GM18505 (cell line): Measurements from ENCODE around the gene RAN.
"Not testable (repeated sequence)": the region's sequence is repeated elsewhere in the genome, so short reads cannot be mapped to it uniquely, and the experiment has no call there.

Experiments
- ATAC-seq: cut with Tn5 transposase; IDR thresholded peaks from one replicate; pipeline ENCODE4 v1.9.1; 2021; ENCODE audit not compliant: unreplicated experiment
- POLR2A ChIP-seq: IDR thresholded peaks from 4 replicates; pipeline ENCODE4 v1.6.1; 2011; ENCODE audit warnings: borderline replicate concordance; ENCODE audit not compliant: insufficient read depth, insufficient read length; ENCODE audit errors: extremely low read depth

The RAN gene

DNA sequence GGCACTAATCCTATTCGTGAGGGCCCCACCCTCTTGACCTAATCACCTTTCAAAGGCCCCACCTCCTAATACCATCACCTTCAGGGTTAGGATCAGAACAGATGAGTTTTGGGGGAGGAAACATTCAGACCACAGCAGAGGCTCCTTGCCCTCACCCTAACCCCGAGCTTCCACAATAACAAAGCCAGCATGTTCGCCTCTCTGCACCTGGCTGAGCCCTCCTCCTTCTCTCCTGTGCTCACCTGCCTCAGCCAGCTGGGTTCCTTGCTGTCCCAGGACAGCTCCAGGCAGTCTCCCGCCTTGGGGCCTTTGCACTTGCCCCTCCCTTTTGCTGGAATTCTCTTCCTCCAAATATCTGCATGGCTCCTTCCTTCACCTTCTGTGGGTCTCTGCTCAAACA is 9.7 kb upstream of the RAN start:
- no peak for TF ChIP-seq POLR2A
- no peak for ATAC-seq

DNA sequence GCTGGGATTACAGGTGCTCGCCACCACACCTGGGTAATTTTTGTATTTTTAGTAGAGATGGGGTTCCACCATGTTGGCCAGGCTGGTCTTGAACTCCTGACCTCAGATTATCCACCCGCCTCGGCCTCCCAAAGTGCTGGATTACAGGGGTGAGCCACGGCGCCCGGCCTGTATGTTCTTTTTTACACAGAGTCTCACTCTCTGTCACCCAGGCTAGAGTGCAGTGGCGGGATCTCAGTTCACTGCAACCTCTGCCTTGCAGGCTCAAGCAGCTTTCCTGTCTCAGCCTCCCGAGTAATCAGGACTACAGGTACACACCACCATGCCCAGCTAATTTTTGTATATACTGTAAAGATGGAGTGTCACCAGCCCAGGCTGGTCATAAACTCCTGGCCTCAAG is 9.1 kb upstream of the RAN start:
- not testable (repeated sequence) for ATAC-seq

DNA sequence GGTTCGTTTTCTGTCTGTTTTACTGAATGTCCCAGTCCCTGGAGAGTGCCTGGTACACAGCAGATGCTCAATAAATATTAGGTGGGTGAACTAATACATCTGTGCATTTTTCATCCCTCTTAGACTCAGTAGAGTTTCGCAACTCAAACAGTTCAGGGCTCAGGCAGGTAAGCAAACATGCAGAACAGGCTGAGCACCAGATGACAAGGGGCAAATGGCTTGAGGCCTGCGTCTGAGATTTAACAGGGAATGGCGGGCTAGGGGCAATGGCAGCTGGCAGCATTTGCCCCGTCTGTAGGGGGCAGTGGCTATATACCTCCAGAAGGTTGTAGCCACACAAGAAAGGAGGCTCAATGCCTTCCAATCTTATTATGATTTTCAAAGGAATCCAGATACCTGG is 8.6 kb upstream of the RAN start:
- no peak for ATAC-seq
- TF ChIP-seq POLR2A = no peak

DNA sequence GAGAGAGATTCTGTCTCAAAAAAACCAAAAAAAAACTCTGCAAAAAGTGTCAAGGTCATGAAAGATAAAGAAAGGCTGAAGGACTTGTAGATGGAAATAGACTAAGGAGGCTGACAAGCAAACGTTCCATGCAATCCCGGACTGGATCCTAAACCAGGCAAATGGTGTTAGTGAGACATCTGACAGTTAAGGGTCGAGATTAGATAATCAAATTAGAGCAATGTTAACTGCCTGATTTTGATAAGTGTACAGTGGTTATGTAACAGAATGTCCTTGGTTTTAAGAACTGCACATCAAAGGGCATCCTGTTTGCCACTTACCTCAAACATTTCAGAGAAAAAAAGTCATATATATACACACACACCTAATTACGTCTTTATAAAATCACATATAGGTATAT is 3.5 kb upstream of the RAN start:
- TF ChIP-seq POLR2A = no peak
- ATAC-seq = no peak

DNA sequence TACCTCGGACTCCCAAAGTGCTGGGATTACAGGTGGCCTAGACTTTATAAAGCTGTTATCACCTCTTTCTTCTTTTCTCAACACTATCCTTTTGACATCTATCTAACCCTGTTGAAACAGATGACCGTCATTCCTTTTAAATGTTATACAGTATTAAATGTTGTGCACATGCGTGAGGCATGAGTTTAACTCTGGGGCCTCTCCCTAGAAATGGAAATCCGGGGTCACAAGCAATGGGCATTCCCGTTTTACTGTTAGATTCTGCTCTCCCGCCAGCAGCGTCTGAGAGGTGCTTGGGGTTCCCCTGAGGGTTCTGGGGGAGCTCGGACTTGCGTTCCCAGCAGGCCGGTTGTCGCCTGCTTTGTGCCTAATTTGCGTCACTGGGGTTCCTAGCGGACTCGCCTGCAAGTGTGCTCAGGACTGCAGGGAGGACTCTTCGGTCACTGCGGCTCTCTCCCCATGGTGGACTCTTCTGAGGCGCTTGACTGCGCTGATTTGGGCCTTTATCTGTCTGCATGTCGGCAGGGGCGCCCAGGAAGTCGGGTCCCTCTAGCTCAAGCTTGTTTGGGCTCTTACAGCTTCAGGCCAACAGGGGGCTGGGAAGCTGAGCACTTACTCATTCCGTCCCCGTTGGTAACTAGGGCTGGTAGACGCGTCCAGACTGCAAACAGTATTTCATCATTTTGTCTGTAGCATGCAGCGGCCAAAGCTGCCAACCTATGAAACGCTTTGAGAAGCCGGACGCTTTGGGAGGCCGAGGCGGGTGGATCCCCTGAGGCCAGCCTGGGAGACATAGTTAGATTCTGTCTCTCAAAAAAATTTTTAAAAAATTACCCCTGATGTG is 1.2 kb upstream of the RAN start:
- ATAC-seq = peak; percentile 33
- TF ChIP-seq POLR2A = peak; percentile 72

DNA sequence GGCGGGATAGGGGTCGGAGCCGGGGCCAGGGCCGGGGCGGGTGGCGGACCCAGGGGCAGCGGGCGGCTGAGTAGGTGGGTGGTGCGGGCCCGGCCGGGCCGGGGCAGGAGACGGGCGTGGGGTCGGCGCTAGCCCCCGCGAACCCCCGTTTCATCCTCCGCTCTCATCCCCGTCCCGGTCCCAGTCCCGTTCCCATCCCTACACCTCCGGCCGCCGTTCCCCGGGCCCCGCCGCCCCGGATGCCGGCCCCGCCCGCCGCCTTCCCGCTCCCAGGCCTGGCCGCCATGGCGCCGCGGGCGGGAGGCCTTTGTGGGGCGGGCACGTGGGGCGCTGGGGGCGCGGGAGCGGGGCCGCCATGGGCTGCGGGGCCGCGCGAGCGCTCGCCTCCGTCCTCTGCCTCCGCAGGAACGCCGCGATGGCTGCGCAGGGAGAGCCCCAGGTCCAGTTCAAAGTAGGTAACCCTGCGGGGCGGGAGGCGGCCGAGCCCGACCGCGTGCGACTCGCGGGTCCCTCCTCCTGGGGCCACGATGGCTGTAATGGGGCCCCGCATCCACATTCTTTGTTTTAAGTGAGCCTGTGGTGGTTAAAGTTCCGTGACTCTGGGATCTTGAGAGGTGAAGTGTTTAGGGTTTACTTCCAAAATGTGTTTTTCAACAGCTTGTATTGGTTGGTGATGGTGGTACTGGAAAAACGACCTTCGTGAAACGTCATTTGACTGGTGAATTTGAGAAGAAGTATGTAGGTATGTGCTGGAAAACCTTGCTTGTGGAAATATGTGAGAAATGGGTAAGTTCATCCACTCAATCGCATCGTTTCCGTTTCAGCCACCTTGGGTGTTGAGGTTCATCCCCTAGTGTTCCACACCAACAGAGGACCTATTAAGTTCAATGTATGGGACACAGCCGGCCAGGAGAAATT is 572 bp downstream of the RAN start:
- peak; percentile 35 for ATAC-seq

DNA sequence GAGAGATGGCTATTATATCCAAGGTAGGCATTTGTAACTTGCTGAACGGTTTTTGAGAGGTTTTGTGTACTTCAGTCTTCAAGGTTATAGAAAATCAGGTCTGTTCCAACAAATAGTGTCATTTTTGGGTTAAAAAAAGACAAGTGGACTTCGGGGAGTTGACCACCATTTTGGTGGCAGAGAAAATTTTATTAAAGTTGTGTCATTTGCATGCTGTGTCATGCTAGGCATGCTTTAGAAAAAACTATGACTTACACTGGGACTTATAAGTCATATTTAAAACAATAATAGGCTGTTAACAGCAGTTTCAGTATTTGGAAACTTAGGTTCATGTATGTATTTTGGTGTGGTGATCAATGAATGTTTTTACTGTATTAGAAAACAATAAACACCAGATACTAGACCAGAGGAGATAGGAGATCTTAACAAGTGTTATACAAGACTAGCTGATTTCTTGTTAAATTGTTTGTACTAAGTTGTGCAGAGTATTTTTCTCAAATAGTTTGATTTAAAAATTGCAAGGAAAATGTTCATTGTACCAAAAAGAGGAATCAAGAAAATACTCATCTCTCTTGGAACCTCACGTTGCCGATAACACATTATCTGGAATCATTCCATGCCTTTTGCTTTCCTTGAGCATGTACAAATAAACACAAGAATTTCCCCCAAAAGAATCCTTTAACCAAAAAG is 1.4 kb downstream of the RAN start:
- no peak for TF ChIP-seq POLR2A
- ATAC-seq = no peak

More for the DNA sequence above, 572 bp downstream of the RAN start:
- TF ChIP-seq POLR2A = no peak

DNA sequence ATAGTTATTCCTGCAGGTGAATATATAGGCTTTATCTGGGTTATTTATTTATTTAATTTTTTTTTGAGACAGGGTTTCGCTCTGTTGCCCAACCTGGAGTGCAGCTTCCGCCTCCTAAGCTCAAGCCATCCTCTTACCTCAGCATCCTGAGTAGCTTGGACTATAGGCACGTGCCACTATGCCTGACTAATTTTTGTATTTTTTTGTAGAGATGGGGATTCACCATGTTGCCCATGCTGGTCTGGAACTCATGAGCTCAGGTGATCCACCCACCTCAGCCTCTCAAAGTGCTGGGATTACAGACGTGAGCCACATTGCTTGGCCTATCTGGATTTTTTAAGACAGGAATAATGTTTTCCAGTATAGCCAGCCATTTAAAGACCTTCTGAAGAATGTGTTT is 2.0 kb downstream of the RAN start:
- ATAC-seq = no peak
- no peak for TF ChIP-seq POLR2A

DNA sequence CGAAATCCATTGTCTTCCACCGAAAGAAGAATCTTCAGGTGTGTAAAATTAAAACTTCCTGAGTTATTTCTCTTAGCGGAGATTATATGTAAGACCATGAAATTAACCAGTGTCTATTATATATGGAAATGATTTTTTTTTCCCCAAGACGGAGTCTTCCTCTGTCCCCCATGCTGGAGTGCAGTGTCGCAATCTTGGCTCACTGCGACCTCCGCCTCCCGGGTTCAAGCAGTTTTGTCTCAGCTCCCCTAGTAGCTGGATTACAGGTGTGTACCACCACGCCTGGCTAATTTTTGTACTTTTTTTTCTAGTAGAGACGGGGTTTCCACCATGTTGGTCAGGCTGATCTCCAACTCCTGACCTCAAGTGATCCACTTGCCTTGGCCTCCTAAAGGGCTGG is 2.8 kb downstream of the RAN start:
- no peak for TF ChIP-seq POLR2A
- no peak for ATAC-seq

DNA sequence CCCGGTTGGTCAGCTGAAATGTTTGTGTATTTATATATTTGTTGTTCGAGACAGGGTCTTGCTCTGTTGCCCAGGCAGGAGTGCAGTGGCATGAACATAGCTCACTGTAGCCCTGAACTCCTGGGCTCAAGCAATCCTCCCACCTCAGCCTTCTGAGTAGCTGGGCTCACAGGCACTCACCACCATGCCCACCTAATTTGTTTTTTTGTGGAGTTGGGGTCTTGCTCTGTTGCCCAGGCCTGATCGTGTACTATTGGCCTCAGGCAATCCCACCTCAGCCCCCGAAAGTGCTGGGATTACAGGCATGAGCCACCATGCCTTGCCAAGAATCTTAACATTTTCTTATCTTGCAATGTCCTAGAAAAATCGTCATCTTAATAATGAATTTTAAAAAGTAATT is 3.3 kb downstream of the RAN start:
- ATAC-seq = no peak
- no peak for TF ChIP-seq POLR2A

DNA sequence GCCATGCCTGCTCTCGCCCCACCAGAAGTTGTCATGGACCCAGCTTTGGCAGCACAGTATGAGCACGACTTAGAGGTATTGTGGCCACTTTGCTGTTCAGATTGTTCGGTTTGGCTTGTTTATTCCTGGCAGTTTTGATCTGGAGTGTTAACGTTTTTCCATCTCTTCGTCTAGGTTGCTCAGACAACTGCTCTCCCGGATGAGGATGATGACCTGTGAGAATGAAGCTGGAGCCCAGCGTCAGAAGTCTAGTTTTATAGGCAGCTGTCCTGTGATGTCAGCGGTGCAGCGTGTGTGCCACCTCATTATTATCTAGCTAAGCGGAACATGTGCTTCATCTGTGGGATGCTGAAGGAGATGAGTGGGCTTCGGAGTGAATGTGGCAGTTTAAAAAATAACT is 3.8 kb downstream of the RAN start:
- not testable (repeated sequence) for ATAC-seq

DNA sequence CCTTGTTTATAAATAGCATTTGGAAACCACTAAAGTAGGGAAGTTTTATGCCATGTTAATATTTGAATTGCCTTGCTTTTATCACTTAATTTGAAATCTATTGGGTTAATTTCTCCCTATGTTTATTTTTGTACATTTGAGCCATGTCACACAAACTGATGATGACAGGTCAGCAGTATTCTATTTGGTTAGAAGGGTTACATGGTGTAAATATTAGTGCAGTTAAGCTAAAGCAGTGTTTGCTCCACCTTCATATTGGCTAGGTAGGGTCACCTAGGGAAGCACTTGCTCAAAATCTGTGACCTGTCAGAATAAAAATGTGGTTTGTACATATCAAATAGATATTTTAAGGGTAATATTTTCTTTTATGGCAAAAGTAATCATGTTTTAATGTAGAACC is 4.4 kb downstream of the RAN start:
- ATAC-seq = no peak
- no peak for TF ChIP-seq POLR2A

DNA sequence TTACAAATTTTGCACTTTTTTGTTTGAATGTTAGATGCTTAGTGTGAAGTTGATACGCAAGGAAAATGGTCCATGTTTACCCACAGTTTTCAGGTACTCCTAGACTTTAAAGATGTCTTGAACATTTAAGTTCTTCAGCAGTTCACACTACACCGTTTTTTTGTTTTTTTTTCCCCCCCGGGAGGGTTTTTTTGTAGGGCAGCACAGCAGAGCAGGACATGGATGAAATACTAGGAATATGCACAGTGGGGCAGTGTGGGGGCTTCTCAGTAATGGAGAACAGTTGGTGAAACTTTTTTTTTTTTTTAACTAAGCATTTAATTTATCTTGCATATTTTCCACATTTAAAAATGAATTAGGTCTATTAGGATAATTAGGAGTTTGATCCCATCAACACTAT is 4.9 kb downstream of the RAN start:
- no peak for ATAC-seq
- TF ChIP-seq POLR2A = peak; percentile 5
